ENCODE results near the gene HDHD5. TPM values are rescaled to one million over a fixed set of nuclear protein-coding genes. Genes with fewer than 3 reads are reported as not detected.

The HDHD5 gene
- total RNA-seq, 1 donor from 2014 or later: 27.6 TPM

DNA sequence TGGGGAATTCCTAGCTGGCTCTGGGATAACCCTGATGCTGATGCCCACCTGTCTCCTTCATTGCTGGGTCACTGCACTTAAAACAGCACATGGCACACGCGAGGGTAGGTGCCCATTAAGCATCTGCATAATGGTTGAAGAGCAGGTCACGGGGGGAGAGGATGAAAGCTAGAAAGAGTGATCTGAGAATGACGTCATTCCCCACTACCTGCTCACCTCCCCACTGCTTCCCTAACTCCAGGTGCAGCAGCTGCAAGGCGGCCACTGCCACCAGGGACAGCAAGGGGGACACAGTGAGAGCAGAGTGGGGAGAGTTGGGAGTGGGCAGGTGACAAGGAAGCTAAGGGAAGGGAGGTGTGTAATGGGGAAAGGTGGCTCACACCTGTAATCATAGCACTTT is 33.1 kb upstream of the HDHD5 start:
- Mint-ChIP-seq H3K27me3 (ENCODE audit: low read depth, unreplicated experiment) (no peaks in the 10 kb centered on the region), H3K27ac (ENCODE audit: unreplicated experiment) (peak overlapping the region; percentile 72)
- TF ChIP-seq, protein P1, sequence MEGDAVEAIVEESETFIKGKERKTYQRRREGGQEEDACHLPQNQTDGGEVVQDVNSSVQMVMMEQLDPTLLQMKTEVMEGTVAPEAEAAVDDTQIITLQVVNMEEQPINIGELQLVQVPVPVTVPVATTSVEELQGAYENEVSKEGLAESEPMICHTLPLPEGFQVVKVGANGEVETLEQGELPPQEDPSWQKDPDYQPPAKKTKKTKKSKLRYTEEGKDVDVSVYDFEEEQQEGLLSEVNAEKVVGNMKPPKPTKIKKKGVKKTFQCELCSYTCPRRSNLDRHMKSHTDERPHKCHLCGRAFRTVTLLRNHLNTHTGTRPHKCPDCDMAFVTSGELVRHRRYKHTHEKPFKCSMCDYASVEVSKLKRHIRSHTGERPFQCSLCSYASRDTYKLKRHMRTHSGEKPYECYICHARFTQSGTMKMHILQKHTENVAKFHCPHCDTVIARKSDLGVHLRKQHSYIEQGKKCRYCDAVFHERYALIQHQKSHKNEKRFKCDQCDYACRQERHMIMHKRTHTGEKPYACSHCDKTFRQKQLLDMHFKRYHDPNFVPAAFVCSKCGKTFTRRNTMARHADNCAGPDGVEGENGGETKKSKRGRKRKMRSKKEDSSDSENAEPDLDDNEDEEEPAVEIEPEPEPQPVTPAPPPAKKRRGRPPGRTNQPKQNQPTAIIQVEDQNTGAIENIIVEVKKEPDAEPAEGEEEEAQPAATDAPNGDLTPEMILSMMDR (IDR thresholded peaks at IDR 0.05; ENCODE audit: insufficient read depth, low read depth, low read length): no peak
- no peak for TF ChIP-seq EZH2 (IDR thresholded peaks at IDR 0.05; ENCODE audit: insufficient read depth, low read length)

DNA sequence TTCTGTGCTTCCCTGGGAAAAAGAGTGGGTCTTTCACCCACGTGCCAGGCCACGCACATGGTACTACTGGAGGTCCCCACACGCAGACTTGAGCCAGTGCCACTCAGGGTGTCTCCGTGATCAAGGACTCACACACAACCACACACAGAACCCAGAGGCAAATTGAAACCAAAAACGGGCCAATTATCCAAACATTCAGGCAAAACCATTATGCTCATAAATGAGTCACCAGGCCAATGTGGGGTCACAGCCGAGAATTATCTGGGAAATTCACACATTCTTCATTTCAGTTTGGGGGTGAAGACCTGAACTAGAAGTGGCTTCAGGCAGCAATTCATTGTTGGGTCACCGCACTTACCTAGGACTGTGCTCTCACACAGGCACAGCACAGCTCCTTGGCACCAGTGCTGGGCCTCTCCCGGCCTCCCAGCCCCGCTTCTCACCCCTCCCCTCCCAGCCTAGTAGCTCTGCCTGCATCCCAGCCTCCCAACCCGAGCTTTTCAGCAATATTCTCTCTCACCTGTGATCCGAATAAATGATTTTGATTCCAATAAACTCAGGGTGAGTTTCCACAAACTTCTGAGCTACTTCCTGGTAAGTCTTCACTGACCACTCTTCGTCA is 32.2 kb upstream of the HDHD5 start:
- no peak for FAIRE-seq
- no peak overlapping the region for H3K4me3 Mint-ChIP-seq (ENCODE audit: unreplicated experiment)
- Histone ChIP-seq H3K36me3 (ENCODE audit: insufficient read depth, low read length) (no peaks in the 10 kb centered on the region), H2AFZ (ENCODE audit: low read depth, low read length) (peak overlapping the region; percentile 45), H4K20me1 (ENCODE audit: insufficient read depth, low read length) (no peaks in the 10 kb centered on the region), H3K4me1 (ENCODE audit: insufficient read depth, low read length) (peaks cover 8% of the 10 kb centered on the region), H3K27me3 (ENCODE audit: insufficient read depth, low read length) (no peaks in the 10 kb centered on the region), H3K27ac (ENCODE audit: low read depth, low read length) (peak overlapping the region; percentile 2), H3K9ac (ENCODE audit: low read length) (no peak overlapping the region), H3K4me3 (ENCODE audit: insufficient read depth, low read depth, low read length) (no peak overlapping the region), H3K9me3 (ENCODE audit: insufficient read depth, low read depth, low read length) (no peaks in the 10 kb centered on the region), H3K79me2 (ENCODE audit: insufficient read depth, low read length) (no peaks in the 10 kb centered on the region), H3K4me2 (ENCODE audit: low read length) (peak overlapping the region; percentile 54)
- H3K27ac Mint-ChIP-seq (ENCODE audit: unreplicated experiment): no peak overlapping the region
- H3K9me3 Mint-ChIP-seq (ENCODE audit: unreplicated experiment): no peaks in the 10 kb centered on the region
- H3K27me3 Mint-ChIP-seq (ENCODE audit: low read depth, unreplicated experiment): no peaks in the 10 kb centered on the region
- H3K36me3 Mint-ChIP-seq (ENCODE audit: low read depth, unreplicated experiment): no peaks in the 10 kb centered on the region
- peaks cover 2% of the 10 kb centered on the region for H3K4me1 Mint-ChIP-seq (ENCODE audit: low read depth, unreplicated experiment)
- no peak for TF ChIP-seq EZH2 (IDR thresholded peaks at IDR 0.05; ENCODE audit: insufficient read depth, low read length)
- TF ChIP-seq, protein P1 (IDR thresholded peaks at IDR 0.05; ENCODE audit: insufficient read depth, low read depth, low read length): no peak
- DNase-seq (ENCODE audit: low read depth): peak; percentile 66

More for the DNA sequence above, 33.1 kb upstream of the HDHD5 start:
- DNase-seq (ENCODE audit: low read depth) (no peak), FAIRE-seq (no peak)
- Histone ChIP-seq H3K36me3 (ENCODE audit: insufficient read depth, low read length) (no peaks in the 10 kb centered on the region), H3K4me1 (ENCODE audit: insufficient read depth, low read length) (peaks cover 8% of the 10 kb centered on the region), H4K20me1 (ENCODE audit: insufficient read depth, low read length) (no peaks in the 10 kb centered on the region), H2AFZ (ENCODE audit: low read depth, low read length) (no peak overlapping the region), H3K27ac (ENCODE audit: low read depth, low read length) (no peak overlapping the region), H3K9me3 (ENCODE audit: insufficient read depth, low read depth, low read length) (no peaks in the 10 kb centered on the region), H3K27me3 (ENCODE audit: insufficient read depth, low read length) (no peaks in the 10 kb centered on the region), H3K4me2 (ENCODE audit: low read length) (no peak overlapping the region), H3K4me3 (ENCODE audit: insufficient read depth, low read depth, low read length) (no peak overlapping the region), H3K9ac (ENCODE audit: low read length) (no peak overlapping the region), H3K79me2 (ENCODE audit: insufficient read depth, low read length) (no peaks in the 10 kb centered on the region)
- H3K4me1 Mint-ChIP-seq (ENCODE audit: low read depth, unreplicated experiment): peaks cover 2% of the 10 kb centered on the region
- H3K9me3 Mint-ChIP-seq (ENCODE audit: unreplicated experiment): no peaks in the 10 kb centered on the region
- no peak overlapping the region for H3K4me3 Mint-ChIP-seq (ENCODE audit: unreplicated experiment)
- H3K36me3 Mint-ChIP-seq (ENCODE audit: low read depth, unreplicated experiment): no peaks in the 10 kb centered on the region

DNA sequence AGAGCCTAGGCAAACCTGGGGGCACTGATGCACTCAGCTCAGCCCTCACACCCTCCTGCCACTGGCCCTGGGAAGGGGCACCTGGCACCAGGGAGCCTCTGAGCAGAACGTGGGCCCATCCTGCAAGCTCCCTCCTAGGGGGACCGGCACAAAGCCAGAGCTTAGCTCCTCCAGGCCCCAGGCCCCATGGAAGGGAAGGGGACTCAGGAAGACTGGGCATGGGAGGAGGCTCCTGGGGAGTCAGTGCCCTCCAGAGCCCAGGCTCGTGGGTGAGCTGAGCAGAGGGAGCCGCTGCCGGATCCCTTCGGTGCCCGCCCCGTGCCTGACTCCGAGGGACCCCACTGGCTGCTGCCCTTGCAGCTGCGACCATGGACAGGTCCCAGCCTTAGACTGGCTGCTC is 31.6 kb upstream of the HDHD5 start:
- no peaks in the 10 kb centered on the region for H4K20me1 ChIP-seq (ENCODE audit: insufficient read depth, low read length)
- no peak overlapping the region for H3K4me3 Mint-ChIP-seq (ENCODE audit: unreplicated experiment)

More for the DNA sequence above, 31.6 kb upstream of the HDHD5 start:
- H3K9me3 Mint-ChIP-seq (ENCODE audit: unreplicated experiment): no peaks in the 10 kb centered on the region
- Histone ChIP-seq H3K9ac (ENCODE audit: low read length) (no peak overlapping the region), H3K9me3 (ENCODE audit: insufficient read depth, low read depth, low read length) (no peaks in the 10 kb centered on the region), H3K79me2 (ENCODE audit: insufficient read depth, low read length) (no peaks in the 10 kb centered on the region), H3K36me3 (ENCODE audit: insufficient read depth, low read length) (no peaks in the 10 kb centered on the region), H3K4me2 (ENCODE audit: low read length) (peak overlapping the region; percentile 54), H3K4me3 (ENCODE audit: insufficient read depth, low read depth, low read length) (no peak overlapping the region), H3K4me1 (ENCODE audit: insufficient read depth, low read length) (peaks cover 8% of the 10 kb centered on the region), H2AFZ (ENCODE audit: low read depth, low read length) (peak overlapping the region; percentile 9), H3K27me3 (ENCODE audit: insufficient read depth, low read length) (no peaks in the 10 kb centered on the region), H3K27ac (ENCODE audit: low read depth, low read length) (no peak overlapping the region)
- TF ChIP-seq EZH2 (IDR thresholded peaks at IDR 0.05; ENCODE audit: insufficient read depth, low read length): no peak
- TF ChIP-seq, protein P1 (IDR thresholded peaks at IDR 0.05; ENCODE audit: insufficient read depth, low read depth, low read length): no peak
- DNase-seq (ENCODE audit: low read depth): no peak
- no peaks in the 10 kb centered on the region for H3K27me3 Mint-ChIP-seq (ENCODE audit: low read depth, unreplicated experiment)
- no peaks in the 10 kb centered on the region for H3K36me3 Mint-ChIP-seq (ENCODE audit: low read depth, unreplicated experiment)
- no peak for FAIRE-seq
- H3K27ac Mint-ChIP-seq (ENCODE audit: unreplicated experiment): no peak overlapping the region
- H3K4me1 Mint-ChIP-seq (ENCODE audit: low read depth, unreplicated experiment): peaks cover 2% of the 10 kb centered on the region
